Measurements from ENCODE around the gene GRIK4.
"Not testable (repeated sequence)": the region's sequence is repeated elsewhere in the genome, so short reads cannot be mapped to it uniquely, and the experiment has no call there.

GRIK4 gene

DNA sequence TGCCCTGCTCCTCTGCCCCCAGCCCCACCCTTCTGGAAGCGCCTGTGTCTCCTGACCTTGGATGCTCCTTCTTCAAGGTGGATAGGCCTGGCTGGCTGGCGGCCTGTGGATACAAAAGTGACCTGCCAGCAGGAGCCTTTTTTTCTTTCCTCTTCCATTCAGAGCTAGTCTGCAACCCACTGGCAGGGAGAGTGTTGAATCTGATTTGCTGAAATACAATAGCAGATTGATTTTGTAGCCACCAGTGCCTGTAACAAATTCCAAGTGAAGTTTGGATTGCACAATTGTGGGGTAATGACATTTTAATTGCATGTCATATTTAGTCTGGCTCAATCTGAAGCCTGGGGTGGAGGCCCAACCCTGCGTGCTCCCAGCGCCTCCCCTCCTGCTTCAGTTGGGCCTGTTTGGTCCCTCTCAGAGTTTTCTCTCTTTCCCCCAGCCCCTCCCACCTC lies 97.2 kb downstream of the GRIK4 start:
- no peak for DNase-seq

GRCh38 chr11:120610111-120610510 lies 98.6 kb downstream of the GRIK4 start:
- DNase-seq, result no peak

DNA sequence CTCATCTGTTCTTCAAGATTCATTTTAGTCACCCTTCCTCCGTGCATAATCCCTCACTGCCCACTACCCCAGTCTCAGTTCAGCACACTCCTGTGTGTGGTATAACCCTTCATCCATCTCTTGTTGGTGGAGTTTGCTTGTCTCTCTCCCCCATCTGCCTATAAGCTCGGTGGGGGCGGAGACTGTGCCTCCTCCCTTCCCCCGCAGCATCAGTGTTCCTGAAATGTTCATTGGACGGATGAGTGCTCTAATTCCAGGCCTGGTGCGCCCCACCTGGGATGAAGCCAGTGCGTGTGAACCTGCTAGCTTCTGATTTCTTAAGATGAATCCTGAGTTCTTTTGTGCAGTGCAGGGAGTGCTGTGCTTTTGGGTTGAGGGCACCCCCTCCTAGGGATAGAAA lies 100.0 kb downstream of the GRIK4 start:
- DNase-seq, result no peak

DNA sequence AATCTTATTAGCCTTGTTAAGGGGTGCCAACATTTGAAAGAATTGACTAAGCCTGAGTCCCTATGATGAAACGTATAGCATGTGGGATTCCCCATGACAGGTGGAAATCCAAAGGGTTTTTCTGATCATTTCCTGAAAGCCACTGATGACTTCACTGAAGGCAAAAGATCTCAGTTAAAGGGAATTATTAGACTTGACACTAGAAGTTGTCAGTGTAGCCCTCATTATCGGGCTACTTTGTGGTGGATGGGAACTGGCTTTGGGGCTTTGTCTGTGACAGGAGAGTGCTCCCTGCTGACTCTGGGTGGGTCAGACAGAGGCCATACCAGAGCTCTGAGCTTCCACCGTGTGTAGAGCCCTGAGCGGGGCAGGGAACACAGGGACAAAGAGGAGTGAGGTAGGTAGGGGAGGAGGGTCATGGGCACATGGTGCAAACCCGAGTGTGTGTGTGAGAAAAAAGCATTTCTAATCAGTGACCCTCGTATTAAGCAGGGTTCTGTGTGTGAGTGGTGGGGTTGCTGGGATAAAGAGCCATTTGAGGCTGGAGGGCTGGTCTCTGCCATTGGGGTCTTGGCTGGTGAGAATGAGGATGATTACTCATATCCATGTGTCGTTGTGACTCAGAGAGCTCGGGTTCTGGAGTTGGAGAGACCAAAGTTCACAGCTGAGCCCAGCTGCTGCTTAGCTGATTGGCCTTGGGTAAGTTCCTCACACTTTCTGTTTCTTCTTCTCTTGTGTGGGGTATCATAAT lies 101.1 kb downstream of the GRIK4 start:
- peak in 1 of 5 experiments; percentile 38 for DNase-seq

- peak in 1 of 5 experiments; percentile 8 for DNase-seq
Observed at GRCh38 chr11:120613264-120614226, 102.0 kb downstream of the GRIK4 start.

GRCh38 chr11:120615391-120615790 lies 103.8 kb downstream of the GRIK4 start:
- DNase-seq, result no peak

GRCh38 chr11:120618399-120618798 lies 106.9 kb downstream of the GRIK4 start:
- DNase-seq, result no peak

DNA sequence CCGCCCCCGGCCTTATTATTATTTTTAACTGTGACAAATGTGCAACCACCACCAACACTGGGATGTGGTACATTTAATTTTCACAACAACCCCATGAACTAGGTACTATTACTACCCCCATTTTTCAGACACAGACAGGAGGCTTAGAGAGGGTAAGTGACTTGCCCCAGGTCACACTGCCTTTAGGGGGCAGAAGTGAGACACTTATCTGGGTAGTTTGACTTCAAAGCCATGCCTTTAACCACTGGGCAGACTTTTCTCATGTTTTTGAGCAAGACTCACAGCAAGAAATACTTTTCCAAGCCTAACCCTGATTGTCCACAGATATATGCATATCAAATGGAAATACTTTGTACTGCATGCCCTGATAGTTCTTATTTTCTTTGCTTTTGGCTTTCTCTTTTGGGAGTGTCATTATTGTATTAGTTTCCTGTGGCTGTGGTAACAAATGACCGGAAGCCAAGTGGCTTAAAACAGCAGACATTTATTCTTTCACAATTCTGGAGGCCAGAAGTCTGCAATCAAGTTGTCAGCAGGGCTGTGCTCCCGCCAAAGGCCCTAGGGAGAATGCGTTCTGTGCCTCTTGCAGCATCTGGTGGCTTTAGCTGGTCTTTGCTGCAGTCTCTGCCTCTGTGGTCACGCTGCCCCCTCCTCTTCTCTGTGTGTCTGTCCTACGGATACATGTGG lies 110.8 kb downstream of the GRIK4 start:
- no peak for DNase-seq

- not testable (repeated sequence) for DNase-seq
Observed at GRCh38 chr11:120624992-120625391, 113.4 kb downstream of the GRIK4 start.

DNA sequence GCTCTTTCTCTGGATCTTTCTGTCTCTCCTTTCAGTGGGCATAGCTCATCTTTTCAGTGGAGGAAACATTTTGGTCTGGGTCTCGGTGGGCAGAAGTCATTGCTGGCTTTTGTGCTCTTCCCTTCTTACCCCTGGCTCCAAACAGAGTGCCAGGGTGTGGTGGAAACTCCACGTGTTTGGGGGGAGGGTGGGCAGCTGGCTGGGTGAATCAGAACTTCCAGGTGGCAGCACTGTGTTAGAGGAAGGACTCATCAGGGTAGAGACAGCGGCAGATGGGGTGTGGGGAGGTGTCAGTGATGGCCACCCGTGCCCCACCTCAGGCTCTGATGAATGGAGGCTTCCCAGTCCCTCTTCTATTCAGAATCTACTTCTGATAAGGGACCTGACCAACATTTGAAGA lies 114.0 kb downstream of the GRIK4 start:
- DNase-seq, result no peak

DNA sequence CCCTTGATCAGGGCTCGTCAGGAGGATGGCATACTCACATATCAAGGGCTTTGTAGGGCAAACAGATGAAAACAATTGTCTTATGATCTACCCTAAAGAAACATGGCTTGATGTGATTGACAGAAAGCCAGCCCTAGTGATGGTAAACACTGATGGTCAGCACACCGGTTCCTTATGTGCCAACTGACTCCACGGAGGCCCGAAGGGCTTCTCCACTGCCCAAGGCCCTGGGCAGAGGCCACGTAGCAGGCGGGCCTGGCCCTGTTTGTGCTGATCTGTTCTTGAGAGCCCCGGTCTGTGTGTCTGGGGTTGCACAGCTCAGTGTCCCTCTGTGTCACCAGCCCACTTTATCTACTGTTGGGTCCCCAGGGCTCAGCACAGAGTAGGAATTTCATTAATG lies 115.2 kb downstream of the GRIK4 start:
- no peak for DNase-seq

DNA sequence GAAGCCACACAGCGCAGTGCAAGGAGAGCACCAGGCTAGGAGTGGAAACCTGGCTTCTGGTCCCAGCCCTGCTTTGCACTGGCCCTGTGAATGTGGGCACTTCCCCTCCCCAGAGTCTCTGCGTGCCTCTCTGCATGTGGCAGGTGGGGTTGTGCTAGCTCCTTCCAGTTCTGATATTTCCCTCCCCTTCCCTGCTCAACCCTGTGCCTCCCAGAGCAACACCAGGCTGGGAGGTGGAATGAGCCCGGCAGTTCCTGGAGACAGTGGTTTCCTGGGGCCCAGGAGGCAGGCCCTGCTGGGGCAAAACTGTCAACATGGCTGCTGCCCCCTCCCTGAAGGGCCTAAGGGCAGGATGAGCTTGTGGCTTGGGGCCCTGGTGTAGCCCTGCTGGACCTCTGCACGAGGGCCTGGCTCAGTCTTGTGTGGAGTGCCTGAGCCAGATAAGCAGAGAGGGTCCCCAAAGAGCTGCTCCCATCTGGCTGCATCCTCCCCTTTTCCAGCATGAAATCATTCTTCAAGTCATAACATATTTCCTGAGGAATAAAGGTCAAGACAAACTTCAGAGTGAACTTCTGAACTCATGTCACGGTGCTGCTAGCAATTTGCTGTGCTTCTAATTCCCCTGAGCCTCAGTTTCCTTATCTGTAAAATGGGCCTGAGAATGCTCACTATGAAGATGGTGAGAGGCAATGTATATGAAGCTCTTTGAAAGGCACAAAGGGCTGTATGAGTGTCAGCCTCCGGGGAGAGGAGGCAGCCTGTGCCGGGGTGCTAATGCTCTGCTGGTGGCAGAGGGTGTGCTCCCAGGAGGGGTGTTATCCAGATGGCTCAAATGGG lies 116.0 kb downstream of the GRIK4 start:
- DNase-seq, result no peak

- DNase-seq, result no peak
Observed at GRCh38 chr11:120629407-120630080, 118.0 kb downstream of the GRIK4 start.

- no peak for DNase-seq
Observed at GRCh38 chr11:120630122-120630521, 118.6 kb downstream of the GRIK4 start.

- DNase-seq, result no peak
Observed at GRCh38 chr11:120632579-120632978, 121.0 kb downstream of the GRIK4 start.

DNA sequence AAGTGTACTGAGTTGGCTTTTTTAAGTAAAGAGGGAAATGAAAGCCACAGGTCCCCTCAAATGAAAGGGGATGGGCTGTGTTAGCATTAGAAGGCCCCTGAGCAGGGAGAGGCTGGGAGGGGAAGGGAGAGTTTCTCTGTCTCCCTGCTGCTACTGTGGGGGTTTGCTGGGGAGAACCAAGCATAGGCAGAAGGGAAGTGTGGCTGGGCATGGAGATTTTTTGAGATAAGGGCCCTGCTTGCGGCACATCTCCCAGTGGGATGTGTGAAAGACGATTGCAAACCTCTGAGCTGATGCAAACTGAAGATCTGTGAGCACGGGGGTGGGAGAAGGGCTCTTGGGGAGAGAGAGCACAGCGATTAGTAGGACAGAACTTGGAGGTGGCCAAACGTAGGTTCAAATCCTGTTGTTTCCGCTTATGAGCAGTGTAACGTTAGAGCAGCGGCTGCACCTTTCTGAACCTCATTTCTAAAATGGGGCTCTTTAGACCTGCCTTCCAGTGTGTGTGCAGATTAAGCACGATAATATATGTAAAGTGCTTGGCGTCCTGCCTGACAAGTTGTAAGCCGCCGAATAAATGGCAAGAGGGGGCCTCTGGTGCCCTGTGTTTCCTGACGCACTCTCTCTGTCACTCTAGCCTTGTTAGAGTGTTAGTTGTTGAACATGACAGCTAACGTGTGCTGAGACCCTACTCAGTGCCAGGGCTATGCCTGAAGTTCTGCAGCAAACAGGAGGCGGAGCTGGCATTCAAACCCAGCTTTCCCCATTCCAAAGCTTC lies 122.3 kb downstream of the GRIK4 start:
- no peak for DNase-seq

- no peak for DNase-seq
Observed at GRCh38 chr11:120634706-120635105, 123.2 kb downstream of the GRIK4 start.

- DNase-seq, result no peak
Observed at GRCh38 chr11:120635136-120635810, 123.7 kb downstream of the GRIK4 start.

DNA sequence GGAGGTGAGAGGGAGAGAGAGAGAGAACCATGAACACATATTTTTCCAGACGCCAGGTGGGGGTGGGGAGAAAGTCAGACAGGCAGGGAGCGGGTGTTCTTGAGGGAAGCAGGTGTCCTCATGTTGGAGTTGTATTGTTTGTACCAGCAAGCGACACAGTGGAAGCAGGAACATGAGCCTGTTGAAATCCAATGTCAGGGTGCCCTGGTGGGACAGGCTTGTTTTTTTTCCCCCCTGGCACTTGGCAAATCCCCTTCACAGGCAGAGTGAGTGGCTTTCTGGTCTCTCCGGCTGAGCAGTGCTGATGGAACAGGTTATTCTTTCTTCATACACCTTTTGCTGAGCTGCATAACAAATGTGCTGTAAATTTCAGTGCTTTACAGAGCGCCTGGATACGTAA lies 125.6 kb downstream of the GRIK4 start:
- DNase-seq, result no peak

All from T-helper 2 cell (primary cell).